Panc1 (cell line): ENCODE results near the gene NOTCH1. TPM values are rescaled to one million over a fixed set of nuclear protein-coding genes. Genes with fewer than 3 reads are reported as not detected.
"Not testable (repeated sequence)": the region's sequence is repeated elsewhere in the genome, so short reads cannot be mapped to it uniquely, and the experiment has no call there.

ENCODE experiments used
- ATAC-seq: fragments of 200-7000 bp; cut with Tn5 transposase; 2 replicates; pipeline ENCODE4 v1.9.1; 2020; ENCODE audit warnings: mild to moderate bottlenecking, moderate library complexity
- BruUV-seq: library from RNA; stranded (reverse); fragments of 400-500 nt; replicated peaks from 2 replicates; lab custom pipeline; 2021; lab: Mats Ljungman, UMichigan
- CTCF ChIA-PET: fragments of 300-600 bp; sonication (Branson Sonifier 250); formaldehyde crosslinking; loops from one replicate; lab custom pipeline; 2022; ENCODE audit warnings: antibody characterized with exemption; lab: Charles Lee
- POLR2A ChIA-PET: fragments of 300-600 bp; sonication (Branson Sonifier 250); formaldehyde crosslinking; loops from one replicate; lab custom pipeline; 2022; ENCODE audit warnings: antibody characterized with exemption; lab: Charles Lee
- DNase-seq: peaks from one replicate; pipeline ENCODE4 v3.0.0-alpha.2; 2010; ENCODE audit warnings: low read depth, low spot score
- H3K27ac ChIP-seq: 2 replicates; pipeline ENCODE4 v1.5.1; 2011; ENCODE audit warnings: mild to moderate bottlenecking, low read length, inconsistent platforms
- H3K27me3 ChIP-seq: fragments of 200-500 bp; sonication (Bioruptor generic); 2 replicates; pipeline ENCODE4 v1.6.0; 2014; ENCODE audit warnings: low read length, inconsistent platforms; ENCODE audit not compliant: control insufficient read depth, insufficient read depth
- H3K36me3 ChIP-seq: fragments of 200-500 bp; sonication (Bioruptor generic); 2 replicates; pipeline ENCODE4 v1.5.1; 2014; ENCODE audit warnings: inconsistent platforms, mild to moderate bottlenecking, low read length, moderate library complexity; ENCODE audit not compliant: control insufficient read depth, insufficient read depth
- H3K4me1 ChIP-seq: 2 replicates; pipeline ENCODE4 v1.5.1; 2011; ENCODE audit warnings: inconsistent platforms, mild to moderate bottlenecking, low read length, moderate library complexity; ENCODE audit not compliant: control insufficient read depth, insufficient read depth
- H3K4me3 ChIP-seq, 2 experiments: 2 replicates each; pipeline ENCODE4 v1.5.1; 2011 to 2012; ENCODE audit warnings: low read depth in 2 of 2, low read length in 2 of 2, mild to moderate bottlenecking in 2 of 2, inconsistent platforms in 1 of 2, moderate library complexity in 1 of 2
- H3K9me3 ChIP-seq: fragments of 200-500 bp; sonication (Bioruptor generic); 2 replicates; pipeline ENCODE4 v1.5.1; 2014; ENCODE audit warnings: low read depth, mild to moderate bottlenecking, inconsistent platforms, low read length, moderate library complexity; ENCODE audit not compliant: control insufficient read depth, insufficient read depth
- POLR2AphosphoS5 ChIP-seq: IDR thresholded peaks from 2 replicates; pipeline ENCODE4 v1.6.1; 2012; ENCODE audit warnings: mild to moderate bottlenecking, low read depth, low read length, moderate library complexity
- SIN3A ChIP-seq: IDR thresholded peaks from 2 replicates; pipeline ENCODE4 v1.6.1; 2012; ENCODE audit warnings: low read depth, mild to moderate bottlenecking, low read length, moderate library complexity, borderline replicate concordance; ENCODE audit not compliant: insufficient read depth
- TCF7L2 ChIP-seq: IDR thresholded peaks from 2 replicates; pipeline ENCODE4 v1.6.1; 2011; ENCODE audit warnings: mild to moderate bottlenecking, low read depth, low read length, inconsistent platforms
- in situ Hi-C: cut with HindIII; loops from 2 replicates; pipeline ENCODE4 v1.10.0; 2016; ENCODE audit warnings: low sequenced_read_pairs, low pct_unique_long_range_greater_than_20kb
- intact Hi-C: fragments of 100-400 bp; cut with micrococcal nuclease; formaldehyde crosslinking; loops from one replicate; pipeline ENCODE4 v1.10.0; 2022; ENCODE audit not compliant: unreplicated experiment
- total RNA-seq: library from RNA; stranded (reverse); gene quantifications from one replicate; pipeline ENCODE4 v1.2.1, GENCODE V29; 2021; ENCODE audit not compliant: unreplicated experiment
- TF ChIP-seq, protein P1 (sequence below): fragments of 450-650 bp; IDR thresholded peaks from 2 replicates; pipeline ENCODE4 v1.5.1; 2017; ENCODE audit warnings: mild to moderate bottlenecking
- TF ChIP-seq, protein P2 (sequence below), 2 experiments: IDR thresholded peaks; 2 replicates each; pipeline ENCODE4 v1.6.1; 2011 to 2012; ENCODE audit warnings: low read depth in 2 of 2, control low read depth in 1 of 2, low read length in 1 of 2, mild to moderate bottlenecking in 1 of 2, moderate library complexity in 1 of 2; ENCODE audit not compliant: insufficient read depth in 1 of 2

Gene NOTCH1
- total RNA-seq, 1 experiment from 2014 or later: 13.4 TPM

DNA sequence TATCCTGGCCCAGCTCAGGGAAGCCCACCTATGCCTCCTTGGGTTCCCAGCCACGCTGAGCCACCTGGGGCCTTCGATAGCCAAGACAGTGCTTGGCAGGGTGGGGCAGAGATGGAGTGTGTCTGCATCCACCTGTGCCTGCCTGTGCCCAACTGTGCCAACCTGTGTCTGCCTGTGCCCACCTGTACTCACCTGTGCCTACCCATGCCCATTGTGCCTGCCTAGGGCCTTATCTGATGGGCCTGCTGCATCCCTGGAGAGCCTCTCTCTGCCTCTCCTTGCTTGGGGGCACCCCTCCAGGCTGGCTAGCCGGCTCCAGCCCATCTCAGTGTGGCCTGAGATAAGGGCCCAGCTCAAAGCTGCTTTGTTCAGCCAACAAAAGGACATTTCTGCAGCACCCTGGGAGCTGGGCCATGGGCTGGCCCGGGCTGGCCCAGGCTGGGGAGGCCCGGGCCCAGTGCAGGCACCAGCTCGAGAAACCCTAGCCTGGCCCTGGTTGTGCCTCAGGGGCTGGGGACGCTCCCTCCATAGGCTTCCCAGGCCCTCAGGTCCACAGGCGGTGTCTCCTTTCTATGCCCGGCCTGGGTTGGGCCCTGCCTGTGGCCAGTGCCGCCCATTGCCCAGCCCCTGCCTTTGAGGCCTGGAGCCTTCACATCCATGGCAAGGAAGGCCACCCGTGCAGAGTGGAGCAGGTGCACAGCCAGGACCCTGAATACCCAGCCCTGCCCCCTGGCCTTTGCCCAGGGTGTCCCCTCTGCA, 37.3 kb upstream of the NOTCH1 start:
- BruUV-seq: no TSS peak
- H3K4me3 ChIP-seq: no peak overlapping the region
- H3K27me3 ChIP-seq: no peaks in the 10 kb centered on the region
- in situ Hi-C loops: no loop called here
- peaks cover 8% of the 10 kb centered on the region for H3K4me1 ChIP-seq
- TF ChIP-seq SIN3A (no peak), POLR2AphosphoS5 (no peak), TCF7L2 (no peak)
- TF ChIP-seq, protein P1, sequence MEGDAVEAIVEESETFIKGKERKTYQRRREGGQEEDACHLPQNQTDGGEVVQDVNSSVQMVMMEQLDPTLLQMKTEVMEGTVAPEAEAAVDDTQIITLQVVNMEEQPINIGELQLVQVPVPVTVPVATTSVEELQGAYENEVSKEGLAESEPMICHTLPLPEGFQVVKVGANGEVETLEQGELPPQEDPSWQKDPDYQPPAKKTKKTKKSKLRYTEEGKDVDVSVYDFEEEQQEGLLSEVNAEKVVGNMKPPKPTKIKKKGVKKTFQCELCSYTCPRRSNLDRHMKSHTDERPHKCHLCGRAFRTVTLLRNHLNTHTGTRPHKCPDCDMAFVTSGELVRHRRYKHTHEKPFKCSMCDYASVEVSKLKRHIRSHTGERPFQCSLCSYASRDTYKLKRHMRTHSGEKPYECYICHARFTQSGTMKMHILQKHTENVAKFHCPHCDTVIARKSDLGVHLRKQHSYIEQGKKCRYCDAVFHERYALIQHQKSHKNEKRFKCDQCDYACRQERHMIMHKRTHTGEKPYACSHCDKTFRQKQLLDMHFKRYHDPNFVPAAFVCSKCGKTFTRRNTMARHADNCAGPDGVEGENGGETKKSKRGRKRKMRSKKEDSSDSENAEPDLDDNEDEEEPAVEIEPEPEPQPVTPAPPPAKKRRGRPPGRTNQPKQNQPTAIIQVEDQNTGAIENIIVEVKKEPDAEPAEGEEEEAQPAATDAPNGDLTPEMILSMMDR: no peak
- TF ChIP-seq, protein P2, sequence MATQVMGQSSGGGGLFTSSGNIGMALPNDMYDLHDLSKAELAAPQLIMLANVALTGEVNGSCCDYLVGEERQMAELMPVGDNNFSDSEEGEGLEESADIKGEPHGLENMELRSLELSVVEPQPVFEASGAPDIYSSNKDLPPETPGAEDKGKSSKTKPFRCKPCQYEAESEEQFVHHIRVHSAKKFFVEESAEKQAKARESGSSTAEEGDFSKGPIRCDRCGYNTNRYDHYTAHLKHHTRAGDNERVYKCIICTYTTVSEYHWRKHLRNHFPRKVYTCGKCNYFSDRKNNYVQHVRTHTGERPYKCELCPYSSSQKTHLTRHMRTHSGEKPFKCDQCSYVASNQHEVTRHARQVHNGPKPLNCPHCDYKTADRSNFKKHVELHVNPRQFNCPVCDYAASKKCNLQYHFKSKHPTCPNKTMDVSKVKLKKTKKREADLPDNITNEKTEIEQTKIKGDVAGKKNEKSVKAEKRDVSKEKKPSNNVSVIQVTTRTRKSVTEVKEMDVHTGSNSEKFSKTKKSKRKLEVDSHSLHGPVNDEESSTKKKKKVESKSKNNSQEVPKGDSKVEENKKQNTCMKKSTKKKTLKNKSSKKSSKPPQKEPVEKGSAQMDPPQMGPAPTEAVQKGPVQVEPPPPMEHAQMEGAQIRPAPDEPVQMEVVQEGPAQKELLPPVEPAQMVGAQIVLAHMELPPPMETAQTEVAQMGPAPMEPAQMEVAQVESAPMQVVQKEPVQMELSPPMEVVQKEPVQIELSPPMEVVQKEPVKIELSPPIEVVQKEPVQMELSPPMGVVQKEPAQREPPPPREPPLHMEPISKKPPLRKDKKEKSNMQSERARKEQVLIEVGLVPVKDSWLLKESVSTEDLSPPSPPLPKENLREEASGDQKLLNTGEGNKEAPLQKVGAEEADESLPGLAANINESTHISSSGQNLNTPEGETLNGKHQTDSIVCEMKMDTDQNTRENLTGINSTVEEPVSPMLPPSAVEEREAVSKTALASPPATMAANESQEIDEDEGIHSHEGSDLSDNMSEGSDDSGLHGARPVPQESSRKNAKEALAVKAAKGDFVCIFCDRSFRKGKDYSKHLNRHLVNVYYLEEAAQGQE (IDR thresholded peaks at IDR 0.05; ENCODE audit: insufficient read depth in 1 of 2, low read depth in 2 of 2, low read length in 1 of 2): no peak
- H3K36me3 ChIP-seq: no peaks in the 10 kb centered on the region
- H3K9me3 ChIP-seq: no peaks in the 10 kb centered on the region
- DNase-seq (no peak), ATAC-seq (no peak)
- CTCF ChIA-PET: no interaction called here
- H3K27ac ChIP-seq: no peak overlapping the region
- POLR2A ChIA-PET: no interaction called here
- intact Hi-C loops: no loop called here

DNA sequence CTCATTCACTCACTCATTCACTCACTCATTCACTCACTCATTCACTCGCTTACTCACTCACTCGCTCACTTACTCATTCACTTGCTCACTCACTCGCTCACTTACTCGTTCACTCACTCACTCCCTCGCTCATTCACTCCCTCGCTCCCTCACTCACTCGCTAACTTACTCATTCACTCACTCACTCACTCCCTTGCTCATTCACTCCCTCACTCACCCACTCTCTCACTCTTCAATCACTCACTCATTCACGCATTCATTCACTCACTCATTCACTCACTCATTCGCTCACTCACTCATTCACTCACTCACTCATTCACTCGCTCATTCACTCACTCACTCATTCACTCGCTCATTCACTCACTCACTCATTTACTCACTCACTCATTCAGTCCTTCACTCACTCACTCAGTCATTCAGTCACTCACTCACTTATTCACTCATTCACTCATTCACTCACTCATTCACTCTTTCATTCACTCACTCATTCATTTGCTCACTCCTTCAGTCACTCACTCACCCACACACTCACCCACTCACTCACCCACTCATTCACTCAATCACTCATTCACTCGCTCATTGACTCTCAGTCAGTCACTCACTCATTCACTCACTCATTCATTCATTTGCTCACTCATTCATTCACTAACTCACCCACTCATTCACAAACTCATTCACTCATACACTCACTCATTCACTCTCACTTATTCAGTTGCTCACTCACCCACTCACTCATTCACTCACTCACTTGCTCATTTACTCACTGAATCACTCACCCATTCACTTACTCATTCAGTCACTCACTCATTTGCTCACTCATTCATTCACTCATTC, 36.0 kb upstream of the NOTCH1 start:
- DNase-seq: no peak
- Histone ChIP-seq H3K27me3 (no peaks in the 10 kb centered on the region), H3K9me3 (no peaks in the 10 kb centered on the region), H3K4me1 (peaks cover 5% of the 10 kb centered on the region), H3K27ac (no peak overlapping the region), H3K36me3 (no peaks in the 10 kb centered on the region), H3K4me3 (no peak overlapping the region)
- no TSS peak for BruUV-seq
- TF ChIP-seq TCF7L2 (no peak), POLR2AphosphoS5 (no peak), SIN3A (no peak)
- TF ChIP-seq, protein P2 (IDR thresholded peaks at IDR 0.05; ENCODE audit: insufficient read depth in 1 of 2, low read depth in 2 of 2, low read length in 1 of 2): no peak
- TF ChIP-seq, protein P1: no peak
- CTCF ChIA-PET: no interaction called here
- POLR2A ChIA-PET: no interaction called here
- intact Hi-C loops: no loop called here
- in situ Hi-C loops: no loop called here
- ATAC-seq: no peak

DNA sequence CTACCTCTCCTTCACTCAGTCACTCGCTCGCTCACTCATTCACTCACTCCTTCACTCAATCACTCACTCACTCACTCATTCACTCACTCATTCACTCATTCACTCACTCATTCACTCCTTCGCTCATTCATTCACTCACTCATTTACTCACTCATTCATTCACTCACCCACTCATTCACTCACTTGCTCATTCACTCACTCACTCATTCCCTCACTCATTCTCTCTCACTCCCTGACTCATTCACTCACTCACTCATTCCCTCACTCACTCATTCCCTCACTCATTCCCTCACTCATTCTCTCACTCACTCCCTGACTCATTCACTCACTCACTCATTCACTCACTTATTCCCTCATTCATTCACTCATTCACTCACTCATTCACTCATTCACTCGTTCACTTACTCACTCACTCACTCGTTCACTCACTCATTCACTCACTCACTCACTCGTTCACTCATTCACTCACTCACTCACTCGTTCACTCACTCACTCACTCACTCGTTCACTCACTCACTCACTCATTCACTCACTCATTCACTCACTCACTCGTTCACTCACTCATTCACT, 33.9 kb upstream of the NOTCH1 start:
- in situ Hi-C loops, H3K36me3 ChIP-seq, H3K4me3 ChIP-seq, DNase-seq, CTCF ChIA-PET, H3K27ac ChIP-seq, BruUV-seq, H3K9me3 ChIP-seq, H3K27me3 ChIP-seq, intact Hi-C loops, ATAC-seq, POLR2A ChIA-PET: not testable (repeated sequence)
- peaks cover 10% of the 10 kb centered on the region for H3K4me1 ChIP-seq
